Ascending aorta (tissue), 2 donors: ENCODE measurements around the gene FBXO15. TPM values are rescaled to one million over a fixed set of nuclear protein-coding genes. Genes with fewer than 3 reads are reported as not detected.

ENCODE experiments used
- DNase-seq, 2 donors: peaks; one replicate each; pipeline ENCODE4 v3.0.0-alpha.2; 2019; ENCODE audit warnings: low spot score in 2 of 2
- H3K27ac ChIP-seq, 2 donors: fragments of 200-600 bp; sonication (generic); one replicate each; pipeline ENCODE4 v1.5.1; 2016 to 2017; ENCODE audit warnings: mild to moderate bottlenecking in 1 of 2
- H3K27me3 ChIP-seq: fragments of 200-600 bp; sonication (generic); one replicate; pipeline ENCODE4 v1.5.1; 2017
- H3K36me3 ChIP-seq, 2 donors: fragments of 200-600 bp; sonication (generic); one replicate each; pipeline ENCODE4 v1.5.1; 2016
- H3K4me1 ChIP-seq, 2 donors: fragments of 200-600 bp; sonication (generic); one replicate each; pipeline ENCODE4 v1.5.1; 2016 to 2017; ENCODE audit warnings: mild to moderate bottlenecking in 1 of 2
- H3K4me3 ChIP-seq, 2 donors: fragments of 200-600 bp; sonication (generic); one replicate each; pipeline ENCODE4 v1.5.1; 2016 to 2017; ENCODE audit warnings: mild to moderate bottlenecking in 1 of 2
- H3K9me3 ChIP-seq, 2 donors: fragments of 200-600 bp; sonication (generic); one replicate each; pipeline ENCODE4 v1.5.1; 2016
- intact Hi-C: fragments of 100-400 bp; cut with DNase I; formaldehyde crosslinking; loops from one replicate; pipeline ENCODE4 v1.15.1; 2023
- total RNA-seq: library from RNA; depleted of rRNA; stranded (reverse); fragments of >200 nt; gene quantifications from one replicate; pipeline ENCODE4 v1.1.0, GENCODE V29; 2016
- TF ChIP-seq, protein P1 (sequence below), 3 experiments: fragments of 200-600 bp in 2 of 3; fragments of 450-650 bp in 1 of 3; sonication (generic) in 2 of 3; IDR thresholded peaks; one replicate each; pipeline ENCODE4 v1.5.1; 2016 to 2019; ENCODE audit warnings: antibody characterized with exemption in 3 of 3, mild to moderate bottlenecking in 1 of 3, moderate library complexity in 1 of 3

Gene FBXO15
- total RNA-seq, 1 donor from 2014 or later: not detected

DNA sequence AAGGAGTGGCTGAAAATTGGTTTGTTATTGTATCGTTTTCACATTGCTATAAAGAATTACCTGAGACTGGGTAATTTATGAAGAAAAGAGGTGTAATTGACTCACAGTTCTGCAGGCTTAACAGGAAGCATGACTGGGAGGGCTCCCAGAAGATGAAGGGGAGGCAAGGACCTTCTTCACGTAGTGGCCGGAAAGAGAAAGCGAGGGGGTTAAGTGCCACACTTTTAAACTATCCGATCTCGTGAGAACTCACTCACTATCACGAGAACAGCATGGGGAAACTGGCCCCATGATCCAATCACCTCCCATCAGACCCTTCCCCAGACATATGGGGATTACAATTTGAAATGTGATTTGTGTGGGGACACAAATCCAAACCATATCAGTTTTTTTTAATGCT lies 81.6 kb downstream of the FBXO15 start:
- DNase-seq: no peak
- TF ChIP-seq, protein P1, sequence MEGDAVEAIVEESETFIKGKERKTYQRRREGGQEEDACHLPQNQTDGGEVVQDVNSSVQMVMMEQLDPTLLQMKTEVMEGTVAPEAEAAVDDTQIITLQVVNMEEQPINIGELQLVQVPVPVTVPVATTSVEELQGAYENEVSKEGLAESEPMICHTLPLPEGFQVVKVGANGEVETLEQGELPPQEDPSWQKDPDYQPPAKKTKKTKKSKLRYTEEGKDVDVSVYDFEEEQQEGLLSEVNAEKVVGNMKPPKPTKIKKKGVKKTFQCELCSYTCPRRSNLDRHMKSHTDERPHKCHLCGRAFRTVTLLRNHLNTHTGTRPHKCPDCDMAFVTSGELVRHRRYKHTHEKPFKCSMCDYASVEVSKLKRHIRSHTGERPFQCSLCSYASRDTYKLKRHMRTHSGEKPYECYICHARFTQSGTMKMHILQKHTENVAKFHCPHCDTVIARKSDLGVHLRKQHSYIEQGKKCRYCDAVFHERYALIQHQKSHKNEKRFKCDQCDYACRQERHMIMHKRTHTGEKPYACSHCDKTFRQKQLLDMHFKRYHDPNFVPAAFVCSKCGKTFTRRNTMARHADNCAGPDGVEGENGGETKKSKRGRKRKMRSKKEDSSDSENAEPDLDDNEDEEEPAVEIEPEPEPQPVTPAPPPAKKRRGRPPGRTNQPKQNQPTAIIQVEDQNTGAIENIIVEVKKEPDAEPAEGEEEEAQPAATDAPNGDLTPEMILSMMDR (IDR thresholded peaks at IDR 0.05): no peak
- intact Hi-C loops: no loop called here
- Histone ChIP-seq H3K4me1 (no peaks in the 10 kb centered on the region), H3K36me3 (no peaks in the 10 kb centered on the region), H3K4me3 (no peak overlapping the region), H3K27me3 (no peaks in the 10 kb centered on the region), H3K27ac (no peak overlapping the region), H3K9me3 (no peaks in the 10 kb centered on the region)

DNA sequence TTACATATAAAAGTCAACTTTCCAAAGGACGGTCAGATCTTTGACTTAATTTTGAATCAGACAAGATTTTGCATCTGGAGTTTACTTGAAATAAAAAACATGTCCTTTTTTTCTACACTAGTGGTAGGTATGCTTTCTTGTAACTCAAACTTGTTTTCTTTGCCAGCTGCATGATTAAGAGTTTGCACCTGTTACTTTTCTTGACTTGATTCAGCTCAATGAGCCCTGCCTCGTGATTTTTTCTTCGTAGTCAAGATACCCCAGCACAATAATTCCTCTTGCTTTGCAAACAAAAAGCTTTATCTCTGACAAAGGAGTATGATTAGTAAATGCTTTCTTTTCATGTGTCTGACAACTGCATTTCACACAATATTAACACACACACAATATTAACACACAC lies 82.3 kb downstream of the FBXO15 start:
- TF ChIP-seq, protein P1 (IDR thresholded peaks at IDR 0.05): no peak
- H3K4me3 ChIP-seq: no peak overlapping the region
- intact Hi-C loops: no loop called here
- no peaks in the 10 kb centered on the region for H3K4me1 ChIP-seq
- no peaks in the 10 kb centered on the region for H3K9me3 ChIP-seq
- H3K36me3 ChIP-seq: no peaks in the 10 kb centered on the region
- no peak for DNase-seq
- no peaks in the 10 kb centered on the region for H3K27me3 ChIP-seq
- no peak overlapping the region for H3K27ac ChIP-seq

DNA sequence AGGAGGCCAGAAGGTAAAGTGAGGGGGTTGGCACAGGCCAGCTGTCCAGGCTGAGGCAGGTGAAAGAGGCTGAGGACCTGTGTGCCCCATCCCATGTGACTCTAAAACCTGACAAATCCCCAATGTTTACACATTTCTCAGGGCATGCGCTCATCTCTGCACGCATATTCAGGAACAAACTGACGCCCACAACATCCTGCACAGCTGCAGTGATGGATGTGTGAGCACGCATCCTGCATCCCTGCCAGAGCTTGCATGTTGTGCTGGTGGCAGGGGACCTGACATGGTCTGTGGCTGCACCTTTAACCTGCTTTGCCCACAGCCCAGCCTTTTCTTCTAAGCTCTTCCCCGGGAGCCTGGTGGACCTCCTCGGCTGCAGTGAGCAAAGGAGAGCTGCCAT lies 83.1 kb downstream of the FBXO15 start:
- TF ChIP-seq, protein P1 (IDR thresholded peaks at IDR 0.05): no peak
- DNase-seq: no peak
- Histone ChIP-seq H3K27me3 (no peaks in the 10 kb centered on the region), H3K4me1 (no peaks in the 10 kb centered on the region), H3K9me3 (no peaks in the 10 kb centered on the region), H3K4me3 (no peak overlapping the region), H3K27ac (no peak overlapping the region), H3K36me3 (no peaks in the 10 kb centered on the region)
- intact Hi-C loops: no loop called here

DNA sequence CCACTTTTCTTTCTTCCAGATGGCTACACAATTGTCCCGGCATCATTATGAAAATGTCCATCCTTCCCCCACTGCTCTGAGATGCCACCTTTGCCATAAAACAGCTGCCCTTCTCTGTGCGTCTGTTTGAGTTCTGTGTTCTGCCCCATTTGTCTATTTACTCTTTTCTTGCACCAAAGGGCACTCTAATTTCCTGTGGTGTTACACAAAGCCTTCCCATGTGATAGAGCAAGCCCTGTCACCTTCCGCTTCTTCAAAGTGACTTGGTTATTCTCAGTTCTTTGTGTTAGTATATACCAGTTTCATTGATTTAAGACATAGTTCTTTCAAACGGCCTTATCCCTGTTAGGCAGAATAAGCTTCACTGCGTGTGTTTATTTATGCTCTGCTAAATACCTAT lies 84.1 kb downstream of the FBXO15 start:
- no peaks in the 10 kb centered on the region for H3K4me1 ChIP-seq
- H3K27ac ChIP-seq: no peak overlapping the region
- H3K4me3 ChIP-seq: no peak overlapping the region
- no peaks in the 10 kb centered on the region for H3K36me3 ChIP-seq
- intact Hi-C loops: no loop called here
- TF ChIP-seq, protein P1 (IDR thresholded peaks at IDR 0.05): no peak
- H3K27me3 ChIP-seq: no peaks in the 10 kb centered on the region
- no peaks in the 10 kb centered on the region for H3K9me3 ChIP-seq
- DNase-seq: no peak

DNA sequence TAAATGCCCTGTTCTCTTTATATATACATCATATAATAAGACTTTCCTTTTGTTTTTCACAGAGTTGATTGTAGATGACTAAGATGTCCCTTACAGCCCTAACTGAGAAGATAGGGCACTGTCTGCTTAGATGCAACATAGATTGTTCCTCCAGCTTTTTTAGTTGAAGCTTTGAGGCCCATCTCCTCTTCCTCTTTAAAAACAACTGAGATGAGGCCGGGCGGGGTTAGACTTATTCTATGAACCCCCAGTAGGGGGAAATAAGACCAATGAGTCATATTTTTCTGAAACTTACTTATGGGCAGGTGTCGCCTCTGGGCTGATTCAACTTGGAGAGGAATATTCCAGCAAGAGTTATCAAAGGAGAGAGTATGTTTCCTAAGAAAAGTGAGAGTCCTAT lies 84.6 kb downstream of the FBXO15 start:
- no peaks in the 10 kb centered on the region for H3K4me1 ChIP-seq
- intact Hi-C loops: no loop called here
- no peak overlapping the region for H3K4me3 ChIP-seq
- H3K27ac ChIP-seq: no peak overlapping the region
- H3K27me3 ChIP-seq: no peaks in the 10 kb centered on the region
- H3K9me3 ChIP-seq: no peaks in the 10 kb centered on the region
- TF ChIP-seq, protein P1 (IDR thresholded peaks at IDR 0.05): no peak
- DNase-seq: no peak
- no peaks in the 10 kb centered on the region for H3K36me3 ChIP-seq

DNA sequence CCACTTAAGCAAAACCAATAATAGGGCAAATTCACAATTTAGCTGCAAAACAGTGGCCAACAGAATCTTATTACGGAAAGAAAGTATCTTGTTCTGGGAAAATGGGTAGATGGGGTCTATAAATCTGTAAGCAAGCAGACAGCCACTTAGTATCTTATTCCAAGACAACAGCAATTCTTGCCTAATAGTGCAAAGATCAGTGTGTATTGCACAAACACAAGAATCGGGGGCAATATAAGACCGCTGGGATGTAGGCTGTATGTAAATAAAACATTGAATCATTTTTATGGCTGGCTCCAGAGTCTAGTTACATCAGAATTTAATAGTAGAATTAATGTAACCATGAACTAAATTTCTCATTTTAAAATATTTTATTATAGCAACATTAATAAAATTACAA lies 85.6 kb downstream of the FBXO15 start:
- H3K27ac ChIP-seq: no peak overlapping the region
- peaks cover 0 to 3% of the 10 kb centered on the region in 2 donors for H3K9me3 ChIP-seq
- TF ChIP-seq, protein P1 (IDR thresholded peaks at IDR 0.05): no peak

More for the DNA sequence above, 85.6 kb downstream of the FBXO15 start:
- no peak overlapping the region for H3K4me3 ChIP-seq
- intact Hi-C loops: no loop called here
- H3K27me3 ChIP-seq: no peaks in the 10 kb centered on the region
- no peaks in the 10 kb centered on the region for H3K36me3 ChIP-seq
- no peak for DNase-seq
- no peaks in the 10 kb centered on the region for H3K4me1 ChIP-seq
